Activated CD4-positive, alpha-beta T cell treated with anti-CD3 and anti-CD28 coated beads, Interleukin-2, Interleukin-6, amounts not matched to agents 100 ng/mL and 50 ng/mL, durations not matched to agents 16 hours and 8 hours (primary cell): ENCODE measurements around the gene FIBP.

Source experiments
- DNase-seq: peaks from one replicate; pipeline ENCODE4 v3.0.0-alpha.2; 2020

The FIBP gene

DNA sequence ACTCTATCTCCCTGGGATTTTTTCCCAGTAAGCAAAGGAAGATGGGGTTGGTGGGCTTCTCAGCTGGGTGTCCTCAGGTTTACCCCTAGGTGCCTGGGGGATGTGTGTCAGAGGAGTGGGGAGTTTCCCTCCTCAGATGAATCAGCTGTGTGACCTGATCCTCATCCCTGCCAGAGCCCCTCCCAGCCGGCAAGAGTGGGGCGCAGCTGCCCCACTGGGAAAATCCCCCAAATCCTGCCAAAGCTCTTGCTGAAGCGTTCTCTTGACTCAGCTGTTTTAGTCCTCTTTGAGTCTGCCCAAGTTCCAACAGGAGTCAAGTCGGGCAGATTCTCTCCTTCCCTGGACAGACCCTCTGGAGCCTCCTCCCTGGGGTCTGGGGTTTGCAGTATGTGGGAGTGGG, 24.6 kb upstream of the FIBP start:
- no peak for DNase-seq

DNA sequence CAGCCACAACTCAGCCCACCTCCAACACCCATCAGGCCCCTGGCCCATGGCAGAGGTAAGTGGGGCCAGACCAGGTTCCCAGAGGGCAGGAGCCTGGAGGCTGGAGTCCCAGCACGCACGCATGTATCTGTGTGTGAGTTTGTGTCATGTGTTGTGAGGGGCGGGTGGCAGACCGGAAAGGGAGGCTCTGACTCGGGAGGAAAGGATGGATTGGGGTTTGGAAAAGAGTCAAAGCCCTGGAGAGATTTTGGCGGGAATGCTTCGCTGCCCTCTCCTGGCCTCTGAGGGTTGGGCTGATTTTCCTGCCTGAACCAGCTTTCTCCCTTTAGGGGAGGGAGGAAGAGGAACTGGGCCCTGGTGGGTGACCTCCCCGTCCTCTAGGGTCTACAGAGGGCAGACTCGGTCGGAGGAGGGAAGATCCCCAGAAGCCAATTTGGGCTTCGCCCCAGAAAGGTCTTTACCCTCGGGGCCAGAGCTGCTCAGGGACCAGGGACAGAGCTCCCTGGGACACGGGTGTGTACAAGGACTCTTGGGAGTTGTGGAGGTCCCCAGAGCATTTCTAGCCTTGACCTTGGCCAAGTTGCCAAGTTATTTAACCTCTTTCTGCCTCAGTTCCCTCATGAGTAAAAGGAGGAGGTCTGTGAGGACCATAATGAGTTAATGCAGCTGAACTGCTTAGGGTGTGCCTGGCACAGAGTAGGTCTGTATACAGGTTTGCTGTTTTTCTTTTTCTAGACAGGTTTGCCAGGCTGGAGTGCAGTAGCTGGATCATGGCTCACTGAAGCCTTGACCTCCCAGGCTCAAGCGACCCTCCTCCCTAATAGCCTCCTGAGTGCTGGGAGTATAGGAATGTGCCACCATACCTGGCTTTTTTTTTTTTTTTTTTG, 23.7 kb upstream of the FIBP start:
- DNase-seq: no peak

DNA sequence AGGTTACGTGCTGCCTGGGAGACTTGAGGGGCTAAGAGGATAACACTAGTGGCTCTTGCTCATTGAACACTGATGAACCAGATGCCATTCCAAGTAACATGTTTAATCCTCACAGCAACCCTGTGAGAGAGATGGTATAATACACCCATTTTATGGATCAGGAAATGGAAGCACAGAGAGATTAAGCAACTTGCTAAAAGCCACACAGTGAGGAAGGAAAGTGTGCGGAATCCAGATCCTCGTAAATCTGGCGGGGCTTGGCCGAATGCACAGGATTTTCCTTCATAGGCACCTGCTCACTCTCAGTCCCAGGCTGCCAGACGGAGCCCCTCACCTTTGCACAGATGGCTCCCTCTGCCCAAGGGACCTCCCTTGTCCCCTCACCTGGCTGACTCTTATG, 19.6 kb upstream of the FIBP start:
- no peak for DNase-seq

DNA sequence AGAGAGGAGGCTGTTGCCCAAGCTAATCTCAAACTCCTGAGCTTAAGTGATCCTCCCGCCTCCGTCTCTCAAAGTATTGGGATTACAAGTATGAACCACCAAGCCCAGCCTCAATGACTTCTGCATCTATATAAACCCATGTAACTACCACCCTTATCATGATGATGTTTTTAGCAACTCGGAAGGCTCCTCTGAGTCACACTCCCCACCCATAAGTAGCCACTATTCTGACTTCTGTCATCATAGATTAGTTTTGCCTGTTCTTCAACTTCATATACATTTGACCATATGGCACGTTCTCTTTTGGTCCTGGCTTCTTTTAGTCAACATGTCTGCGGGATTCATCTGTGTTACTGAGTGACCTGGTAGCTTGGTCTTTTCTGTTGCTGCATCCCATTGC, 18.3 kb upstream of the FIBP start:
- DNase-seq: no peak

DNA sequence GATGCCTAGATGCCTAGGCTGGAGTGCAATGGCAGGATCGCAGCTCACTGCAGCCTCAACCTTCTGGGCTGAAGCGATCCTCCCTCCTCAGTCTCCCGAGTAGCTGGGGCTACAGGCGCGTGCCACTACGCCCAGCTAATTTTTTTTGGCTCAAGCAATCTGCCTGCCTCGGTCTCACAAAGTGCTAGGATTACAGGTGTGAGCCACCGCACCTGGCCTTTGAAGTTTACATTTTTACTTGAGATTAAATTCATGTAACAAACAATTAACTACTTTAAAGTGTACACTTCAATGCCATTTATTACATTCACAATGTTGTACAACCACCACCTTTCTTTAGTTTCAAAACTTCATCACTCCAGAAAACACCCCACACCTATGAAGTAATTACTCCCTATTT, 15.4 kb upstream of the FIBP start:
- DNase-seq: no peak

DNA sequence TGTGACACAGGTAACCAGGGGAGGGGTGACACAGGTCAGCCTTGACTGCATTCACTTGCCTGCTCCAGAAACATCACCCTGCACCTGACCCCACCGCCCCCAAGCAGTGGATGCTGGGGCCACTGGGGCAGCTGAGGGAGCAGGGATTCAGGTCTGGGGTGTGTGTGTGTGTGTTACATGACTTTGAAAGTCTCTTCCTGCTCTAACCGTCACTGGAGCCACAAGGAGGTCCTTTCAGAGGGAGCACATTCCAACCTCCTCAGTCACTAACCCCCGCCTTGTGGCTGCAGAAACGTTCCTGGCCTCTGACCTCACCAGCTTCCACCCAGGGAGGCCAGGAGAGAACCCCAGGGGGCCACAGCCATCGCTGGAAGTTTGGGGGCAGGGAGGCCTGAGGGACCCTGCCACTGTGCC, 14.8 kb upstream of the FIBP start:
- no peak for DNase-seq

DNA sequence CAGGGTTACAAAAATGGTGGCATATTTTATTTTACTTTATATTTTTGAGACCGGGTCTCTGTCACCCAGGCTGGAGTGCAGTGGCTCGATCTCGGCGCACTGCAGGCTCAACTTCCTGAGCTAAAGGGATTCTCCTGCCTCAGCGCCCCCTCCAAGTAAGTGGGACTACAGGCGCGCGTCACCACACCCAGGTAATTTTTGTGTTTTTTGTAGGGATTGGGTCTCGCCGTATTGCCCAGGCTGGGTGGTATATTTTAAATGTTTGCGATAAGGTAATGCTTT, 12.6 kb upstream of the FIBP start:
- DNase-seq: no peak

DNA sequence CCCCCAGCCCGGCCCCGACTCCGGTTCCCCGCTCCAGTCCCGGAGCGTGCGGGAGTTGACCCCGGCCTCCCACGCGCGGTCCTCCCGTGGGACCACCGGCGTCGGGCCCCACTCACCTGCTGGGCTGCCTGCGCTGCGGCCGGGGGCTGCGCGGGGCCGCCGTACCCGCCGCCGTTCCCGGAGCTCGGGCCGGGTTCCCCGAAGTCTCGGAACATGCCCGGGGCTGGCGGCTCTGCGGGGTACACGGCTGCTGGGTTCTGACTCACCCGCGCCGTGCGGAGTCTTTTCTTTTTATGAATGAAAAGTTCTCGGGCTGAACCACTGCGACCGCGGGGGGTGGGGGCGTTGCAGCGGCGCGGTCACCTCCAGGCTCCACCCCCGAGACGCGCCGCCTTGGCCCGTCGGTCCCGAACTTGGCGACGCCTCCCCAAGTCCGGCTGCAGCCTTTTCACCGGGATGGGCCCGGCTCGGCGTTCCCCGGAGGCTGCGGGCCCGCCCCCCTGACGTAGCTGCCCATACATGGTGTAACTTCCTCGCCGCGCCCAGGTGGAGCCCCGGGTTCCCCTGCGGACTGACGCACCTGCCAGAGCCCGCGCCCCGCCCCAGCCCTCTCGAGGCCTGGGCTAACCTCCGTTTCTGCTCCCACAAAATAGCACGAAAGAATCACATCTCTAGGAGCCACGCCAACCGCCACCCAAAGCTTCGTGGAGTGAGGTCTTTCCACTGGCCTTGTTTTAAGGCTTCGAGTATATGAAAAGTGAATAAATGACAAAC, 12.0 kb upstream of the FIBP start, which contains the start of gene FOSL1:
FOSL1 (minus strand) TSS at position 264 of the 774 bp plus-strand sequence; CDS start at position 215, 49 bp downstream.
- DNase-seq: peak; percentile 95

DNA sequence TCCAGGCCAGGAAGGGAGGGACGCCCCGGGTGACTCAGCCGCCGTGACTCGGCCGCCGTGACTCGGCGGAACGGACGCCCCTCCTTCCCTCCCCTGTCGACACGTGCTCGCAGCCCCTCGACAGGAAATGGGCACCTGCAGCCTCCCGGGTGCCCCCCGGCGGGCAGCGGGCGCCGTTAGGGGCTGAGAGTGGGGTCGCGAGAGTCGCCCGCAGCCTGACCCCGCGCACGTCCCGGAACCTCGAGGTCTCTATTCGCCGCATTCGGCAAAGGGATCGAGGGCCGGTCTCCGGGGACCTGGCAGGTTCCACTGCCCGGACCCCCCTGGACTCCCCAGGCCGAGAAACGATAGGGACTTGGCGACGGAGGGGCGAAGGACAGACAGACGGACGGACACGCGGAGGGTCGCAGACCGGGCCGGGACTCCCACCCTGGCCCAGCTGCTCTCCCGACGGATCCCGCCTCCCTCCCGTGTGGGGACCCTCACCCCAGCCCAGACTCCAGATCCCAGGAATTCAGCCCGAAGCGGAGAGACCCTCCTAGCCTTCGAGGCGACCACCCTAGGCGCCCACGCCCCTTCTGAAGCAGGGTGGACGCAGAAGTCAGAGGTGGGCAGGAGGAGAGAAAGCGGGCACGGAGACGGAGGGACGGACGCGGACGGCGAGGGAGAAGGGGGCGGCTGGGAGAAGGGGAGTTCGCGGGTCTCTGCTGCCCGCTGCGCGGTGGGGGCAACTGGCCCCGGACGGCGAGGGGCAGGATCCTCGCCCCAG, 11.3 kb upstream of the FIBP start:
- DNase-seq: peak; percentile 81

DNA sequence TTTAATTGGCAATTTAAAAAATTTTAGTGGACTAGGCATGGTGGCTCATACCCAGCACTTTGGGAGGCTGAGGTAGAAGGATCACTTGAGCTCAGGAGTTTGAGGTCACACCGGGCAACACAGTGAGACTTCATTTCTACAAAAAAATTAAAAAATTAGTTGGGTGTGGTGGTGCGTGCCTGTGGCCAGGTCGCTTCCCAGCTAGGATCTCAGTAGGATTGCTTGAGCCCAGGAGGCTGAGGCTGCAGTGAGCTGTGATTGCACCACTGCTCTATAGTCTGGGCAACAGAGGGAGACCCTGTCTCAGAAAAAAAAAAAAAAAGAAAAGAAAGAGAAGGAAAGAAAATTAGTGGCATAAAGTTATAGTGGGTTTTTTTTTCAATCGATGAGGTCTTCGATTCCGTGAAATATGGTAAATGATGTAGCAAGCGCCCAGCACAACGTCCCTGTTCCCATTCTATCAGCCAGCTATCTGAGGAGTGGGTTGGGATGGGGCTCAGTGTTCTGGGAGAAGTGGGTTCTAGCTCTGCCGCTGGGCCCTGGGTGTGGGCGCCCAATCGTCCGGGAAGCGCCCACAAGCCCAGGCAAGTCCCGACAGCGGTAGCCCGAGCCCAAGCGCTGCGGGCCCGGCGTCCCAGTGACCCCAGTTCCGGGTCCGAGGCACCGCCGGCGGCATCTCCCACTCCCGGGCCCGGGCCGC, 10.5 kb upstream of the FIBP start:
- no peak for DNase-seq

DNA sequence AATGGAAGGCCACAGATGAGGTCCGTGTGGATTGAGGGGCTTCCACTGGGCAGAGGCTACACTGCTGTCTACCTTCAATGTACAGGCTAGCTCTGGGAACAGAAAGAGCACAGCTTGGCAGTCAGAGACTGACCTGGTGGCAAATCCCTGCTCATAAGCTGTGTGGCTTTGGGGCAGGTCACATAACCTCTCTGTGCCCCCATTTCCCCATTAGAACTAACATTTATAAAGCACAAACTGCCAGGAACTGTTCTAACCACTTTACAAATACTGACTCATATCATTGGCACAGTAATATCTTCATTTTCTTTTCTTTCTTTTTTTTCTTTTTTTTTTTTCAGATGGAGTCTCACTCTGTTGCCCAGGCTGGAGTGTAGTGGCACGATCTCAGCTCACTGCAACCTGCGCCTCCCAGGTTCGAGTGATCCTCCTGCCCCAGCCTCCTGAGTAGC, 8.8 kb upstream of the FIBP start:
- DNase-seq: no peak

DNA sequence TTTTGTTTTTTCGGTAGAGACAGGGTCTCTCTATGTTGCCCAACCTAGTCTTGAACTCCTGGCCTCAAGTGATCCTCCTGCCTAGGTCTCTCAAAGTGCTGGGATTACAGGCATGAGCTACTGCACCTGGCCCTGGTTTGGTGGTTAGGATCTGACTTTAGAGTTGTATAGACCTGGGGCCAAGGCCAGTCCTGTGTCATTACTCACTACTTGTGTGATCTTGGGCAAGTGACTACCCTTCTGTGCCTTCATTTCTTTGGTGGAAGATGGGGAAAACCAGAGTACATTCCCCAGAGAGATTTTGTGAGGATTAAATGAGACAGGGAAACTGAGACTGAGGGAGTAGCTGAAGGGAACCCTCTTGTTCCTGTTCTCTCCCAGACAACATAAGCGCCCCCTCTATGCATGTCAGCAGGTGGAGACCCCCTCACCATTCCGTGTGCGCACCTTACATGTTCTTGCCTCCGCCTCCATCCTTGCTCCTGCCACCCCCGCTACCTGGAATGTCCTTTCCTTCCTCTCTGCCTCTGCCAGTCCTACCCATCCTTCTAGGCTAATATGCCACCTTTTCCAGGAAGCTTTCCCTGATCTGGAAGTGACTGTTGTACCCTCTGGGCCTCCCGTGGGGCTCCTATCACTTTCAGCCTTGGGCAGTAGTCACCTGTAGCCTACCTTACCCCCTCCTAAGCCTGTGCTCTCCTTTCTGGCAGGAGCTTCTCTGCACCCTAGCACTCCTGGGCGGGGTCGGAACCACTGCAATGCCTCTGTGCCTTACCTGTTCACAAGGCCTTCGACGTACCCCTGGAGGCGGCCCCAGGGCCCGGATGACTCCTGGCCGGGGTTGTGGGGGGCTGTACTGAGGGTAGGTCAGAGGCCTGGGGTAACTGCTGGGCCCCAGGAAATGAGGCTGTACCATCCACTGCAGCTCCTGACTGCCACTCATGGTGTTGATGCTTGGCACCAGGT, 8.0 kb upstream of the FIBP start:
- no peak for DNase-seq

DNA sequence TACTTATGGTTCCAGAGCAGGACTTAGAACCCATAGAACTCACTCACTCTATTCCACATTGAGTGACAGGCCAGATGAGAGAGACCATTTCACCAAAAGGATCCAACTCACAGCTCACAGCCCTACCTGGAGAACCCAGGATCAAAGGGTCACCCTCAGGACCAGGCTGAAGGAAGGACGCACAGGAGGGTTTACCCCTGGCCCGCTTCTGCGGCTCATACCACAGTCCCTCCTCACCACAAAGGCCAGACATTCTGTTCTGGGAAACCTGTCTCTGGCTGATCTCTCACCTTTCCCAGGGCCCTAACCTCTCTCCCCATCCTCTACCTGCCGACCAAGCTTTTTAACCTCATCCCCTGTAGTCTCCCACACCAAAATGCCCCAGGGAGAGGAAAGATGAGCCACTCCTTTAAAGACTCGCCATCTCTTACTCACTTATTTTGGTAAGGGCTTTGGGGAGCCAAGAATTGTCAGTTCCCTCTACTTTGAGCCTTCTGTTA, 7.3 kb upstream of the FIBP start:
- DNase-seq: no peak

DNA sequence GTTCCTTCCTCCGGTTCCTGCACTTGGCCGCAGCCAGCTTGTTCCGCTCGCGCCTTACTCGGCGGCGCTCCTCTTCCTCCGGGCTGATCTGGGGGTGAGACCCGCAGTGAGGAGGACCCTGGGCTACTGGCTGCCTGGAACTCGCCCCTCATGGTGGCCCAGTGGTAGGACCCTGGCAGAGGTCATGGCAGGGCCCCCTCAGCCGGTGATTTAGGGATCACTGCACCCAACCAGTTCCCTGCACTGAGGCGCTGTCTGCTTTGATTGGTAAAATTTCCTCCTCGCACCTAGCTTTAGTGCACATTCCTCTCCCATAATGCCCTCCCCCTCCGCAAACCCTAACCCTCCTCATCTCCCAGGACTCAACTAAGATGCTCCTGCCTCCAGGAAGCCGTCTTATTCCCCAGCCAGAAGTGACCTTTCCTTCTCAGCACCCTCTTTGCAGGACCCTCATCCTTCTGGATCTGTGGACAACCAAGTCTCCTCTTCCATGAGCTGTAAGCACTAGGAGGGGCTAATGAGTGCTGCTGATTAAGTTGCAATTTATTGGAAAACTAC, 5.8 kb upstream of the FIBP start:
- DNase-seq: peak; percentile 71

DNA sequence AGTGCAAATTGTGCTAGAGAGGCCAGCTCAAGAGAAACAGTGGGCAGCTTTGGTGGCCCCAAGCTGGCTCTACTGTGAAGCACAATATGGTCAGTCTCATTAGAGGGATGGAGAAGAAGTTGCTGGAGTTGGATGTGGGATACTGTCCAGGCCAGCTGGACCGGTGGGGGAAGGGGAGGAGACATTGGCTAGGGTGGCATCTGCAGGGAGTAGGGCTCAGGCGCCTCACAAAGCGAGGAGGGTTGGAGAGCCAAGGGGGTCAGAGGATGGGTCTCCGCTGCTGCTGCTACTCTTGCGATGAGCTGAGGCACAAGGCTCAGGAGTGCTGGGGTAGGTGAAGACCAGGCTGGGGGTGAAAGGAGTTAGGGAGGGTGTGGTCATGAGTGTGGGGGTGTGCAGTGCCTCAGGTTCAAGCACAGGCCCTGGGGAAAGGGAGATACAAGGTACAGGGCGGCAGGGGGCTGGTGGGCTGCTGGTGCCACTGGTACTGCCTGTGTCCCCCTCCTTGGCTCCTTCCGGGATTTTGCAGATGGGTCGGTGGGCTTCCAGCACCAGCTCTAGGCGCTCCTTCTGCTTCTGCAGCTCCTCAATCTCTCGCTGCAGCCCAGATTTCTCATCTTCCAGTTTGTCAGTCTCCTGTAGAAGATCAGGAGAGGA, 4.5 kb upstream of the FIBP start:
- DNase-seq: no peak

DNA sequence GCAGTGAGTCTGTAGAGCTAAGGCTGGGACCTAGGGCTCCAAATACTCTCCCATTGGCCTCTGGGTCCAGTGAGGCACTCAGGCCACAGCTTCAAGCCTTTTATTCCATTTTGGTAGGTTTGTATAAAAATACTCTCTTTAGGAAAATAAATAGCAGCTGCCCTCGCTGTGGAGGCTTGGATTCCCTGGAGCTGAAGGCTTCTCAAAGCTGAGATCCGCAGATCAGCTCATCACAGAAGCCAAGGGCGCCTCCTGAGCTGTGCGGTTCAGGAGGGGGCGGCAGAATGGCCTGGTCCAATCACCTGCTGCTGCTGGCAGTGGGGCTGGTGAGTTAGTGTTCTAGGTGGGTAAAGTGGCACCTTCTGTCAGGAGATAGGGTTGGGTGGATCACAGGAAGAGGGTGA, 3.9 kb upstream of the FIBP start:
- peak; percentile 57 for DNase-seq

DNA sequence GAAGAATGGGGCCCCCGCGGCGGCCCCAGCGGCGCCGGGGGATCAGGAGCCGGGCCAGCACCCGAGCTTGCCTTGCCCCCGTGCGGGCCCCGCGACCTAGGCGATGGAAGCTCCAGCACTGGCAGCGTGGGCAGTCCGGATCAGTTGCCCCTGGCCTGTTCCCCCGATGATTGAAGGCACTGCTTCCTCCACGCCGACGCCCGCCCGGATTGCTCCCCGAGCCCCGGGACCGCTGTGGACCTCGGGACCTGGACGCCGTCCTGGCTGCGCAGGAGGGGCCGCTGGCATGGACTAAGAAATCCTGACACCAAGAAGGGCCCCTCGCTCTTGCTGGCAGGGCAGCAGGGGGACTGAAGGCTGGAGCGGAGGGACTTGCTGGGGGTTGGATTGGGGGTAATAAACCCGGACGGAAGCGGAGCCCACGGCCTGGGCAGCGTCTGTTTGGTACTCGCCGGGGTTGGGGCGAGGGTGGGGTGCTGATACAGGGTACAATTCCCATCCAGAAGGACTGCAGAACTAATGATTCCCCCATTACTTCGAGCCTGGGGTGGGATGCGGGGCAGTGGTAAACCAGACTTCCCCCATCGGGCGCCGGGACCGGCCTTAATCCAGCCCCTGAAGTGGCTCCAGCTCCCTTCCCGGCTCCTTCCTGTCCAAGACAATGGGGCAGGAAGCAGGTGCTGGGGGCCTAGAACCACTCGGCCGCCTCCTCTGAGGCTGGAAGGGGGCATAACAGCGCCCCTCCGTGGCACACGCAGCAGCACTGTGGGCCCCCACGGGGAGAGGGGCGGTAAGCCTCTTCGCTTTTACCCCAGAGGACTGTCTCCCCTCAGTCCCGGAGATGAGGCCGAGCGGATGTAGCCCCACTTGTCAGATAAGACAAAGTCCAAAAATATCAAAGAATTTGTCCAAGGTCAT, 3.2 kb upstream of the FIBP start:
- peak; percentile 62 for DNase-seq

DNA sequence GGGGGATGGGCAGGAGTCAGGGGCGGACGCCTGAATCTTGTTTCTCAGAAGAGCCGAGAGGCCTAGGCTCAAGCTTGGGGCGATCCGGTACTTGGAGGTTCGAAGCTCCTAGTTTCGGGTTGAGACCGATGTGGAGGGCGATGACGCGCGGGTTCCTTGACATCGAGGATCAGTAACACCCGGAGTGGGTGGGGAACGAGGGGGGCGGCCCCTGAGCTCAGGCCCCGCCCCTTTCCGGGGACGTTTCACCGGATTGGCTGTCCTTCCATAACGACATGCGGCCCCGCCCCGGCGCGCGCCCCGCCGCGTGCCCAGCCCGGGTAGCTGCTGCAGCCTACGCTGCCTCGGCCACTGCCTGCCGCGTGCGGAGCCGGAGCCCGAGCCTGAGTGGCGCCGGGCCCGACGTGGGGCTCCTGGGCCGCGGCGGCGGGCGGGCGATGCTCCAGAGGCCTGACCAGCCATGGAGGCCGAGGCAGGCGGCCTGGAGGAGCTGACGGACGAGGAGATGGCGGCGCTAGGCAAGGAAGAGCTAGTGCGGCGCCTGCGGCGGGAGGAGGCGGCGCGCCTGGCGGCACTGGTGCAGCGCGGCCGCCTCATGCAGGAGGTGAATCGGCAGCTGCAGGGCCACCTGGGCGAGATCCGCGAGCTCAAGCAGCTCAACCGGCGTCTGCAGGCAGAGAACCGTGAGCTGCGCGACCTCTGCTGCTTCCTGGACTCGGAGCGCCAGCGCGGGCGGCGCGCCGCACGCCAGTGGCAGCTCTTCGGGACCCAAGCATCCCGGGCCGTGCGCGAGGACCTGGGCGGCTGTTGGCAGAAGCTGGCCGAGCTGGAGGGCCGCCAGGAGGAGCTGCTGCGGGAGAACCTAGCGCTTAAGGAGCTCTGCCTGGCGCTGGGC, 2.3 kb upstream of the FIBP start, which contains the start of gene CCDC85B:
CCDC85B (plus strand) TSS at position 350 of the 895 bp plus-strand sequence; CDS start at position 461, 111 bp downstream.
- DNase-seq: peak; percentile 100
